NCI-H146 (cell line): ENCODE measurements around the gene ZNF554.
"Not testable (repeated sequence)": the region's sequence is repeated elsewhere in the genome, so short reads cannot be mapped to it uniquely, and the experiment has no call there.

ENCODE experiments used
- DNase-seq: peaks from one replicate; lab custom pipeline; 2025; lab: John Stamatoyannopoulos, UW

The ZNF554 gene

DNA sequence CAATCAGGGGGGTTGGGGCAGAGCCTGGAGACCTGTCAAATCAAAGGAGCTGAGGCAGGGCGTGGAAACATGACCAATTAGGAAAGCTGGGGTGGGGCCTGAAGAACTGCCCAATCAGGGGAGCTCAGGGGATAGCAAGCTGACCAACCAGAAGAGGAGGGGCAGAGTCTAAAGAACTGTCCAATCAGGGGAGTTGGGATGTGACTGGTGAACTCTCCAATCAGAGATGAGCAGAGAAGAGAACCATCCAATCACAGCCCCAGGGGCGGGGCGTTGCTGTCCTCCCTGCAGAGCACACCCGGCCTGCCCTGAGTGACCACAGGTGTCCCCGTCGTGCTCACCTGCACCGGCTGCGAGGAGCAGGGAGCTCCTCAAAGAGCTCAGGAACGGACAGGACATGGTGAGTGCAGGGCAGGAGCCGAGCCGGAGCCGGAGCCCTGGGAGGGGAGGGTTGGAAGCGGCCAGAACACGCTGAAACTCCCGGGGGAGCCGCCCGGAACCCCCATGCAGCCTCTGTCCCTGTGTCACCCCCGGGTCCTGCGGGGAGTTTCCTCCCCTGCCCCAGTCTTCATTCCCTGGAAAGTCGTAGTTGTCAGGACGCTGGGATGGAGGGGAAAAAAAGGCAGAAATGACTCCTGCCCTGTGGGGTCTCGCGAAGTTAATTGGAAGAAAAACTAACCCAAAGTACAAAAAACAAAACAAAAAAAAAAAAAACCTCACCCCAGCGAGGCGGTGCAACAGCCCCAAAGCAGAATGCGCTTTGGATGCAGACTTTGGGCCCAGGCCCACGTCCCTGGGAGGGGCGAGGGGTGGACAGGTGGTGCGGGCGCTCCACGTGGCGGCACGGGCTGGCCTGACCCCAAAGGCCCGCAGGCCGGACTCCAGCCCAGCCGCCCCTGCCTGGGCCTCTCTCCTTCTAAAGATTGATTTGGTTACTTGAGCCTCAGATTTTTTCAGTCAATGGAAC is 47.6 kb downstream of the ZNF554 start, which contains the start of gene ZNF556:
TSS of gene ZNF556 (plus strand) at position 311 of the 967 bp plus-strand sequence. CDS start at position 398, 87 bp downstream.
- DNase-seq: peak; percentile 98

DNA sequence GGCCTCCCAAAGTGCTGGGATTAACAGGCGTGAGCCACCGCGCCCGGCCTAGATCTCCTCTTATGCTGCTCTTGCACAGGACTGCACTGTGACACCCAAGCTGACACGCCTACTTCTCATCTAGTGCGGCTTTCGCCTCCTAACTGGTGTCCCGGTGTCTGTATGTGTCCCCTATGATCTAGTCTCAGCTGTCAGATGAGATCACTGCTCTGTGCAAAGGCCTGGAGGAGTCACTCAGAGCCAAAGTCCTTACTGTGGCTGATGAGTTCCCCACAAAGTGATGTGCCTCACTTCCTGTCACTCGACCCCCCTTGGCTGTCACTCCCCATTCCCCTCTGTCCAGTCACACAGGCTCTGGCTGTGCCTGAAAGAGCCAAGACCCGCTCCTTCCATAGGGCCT is 50.0 kb downstream of the ZNF554 start:
- DNase-seq: no peak

- DNase-seq: not testable (repeated sequence)
These were observed 52.5 kb downstream of the ZNF554 start for GRCh38 chr19:2872175-2872574.

GRCh38 chr19:2877398-2878331 is 58.0 kb downstream of the ZNF554 start:
- DNase-seq: no peak

DNA sequence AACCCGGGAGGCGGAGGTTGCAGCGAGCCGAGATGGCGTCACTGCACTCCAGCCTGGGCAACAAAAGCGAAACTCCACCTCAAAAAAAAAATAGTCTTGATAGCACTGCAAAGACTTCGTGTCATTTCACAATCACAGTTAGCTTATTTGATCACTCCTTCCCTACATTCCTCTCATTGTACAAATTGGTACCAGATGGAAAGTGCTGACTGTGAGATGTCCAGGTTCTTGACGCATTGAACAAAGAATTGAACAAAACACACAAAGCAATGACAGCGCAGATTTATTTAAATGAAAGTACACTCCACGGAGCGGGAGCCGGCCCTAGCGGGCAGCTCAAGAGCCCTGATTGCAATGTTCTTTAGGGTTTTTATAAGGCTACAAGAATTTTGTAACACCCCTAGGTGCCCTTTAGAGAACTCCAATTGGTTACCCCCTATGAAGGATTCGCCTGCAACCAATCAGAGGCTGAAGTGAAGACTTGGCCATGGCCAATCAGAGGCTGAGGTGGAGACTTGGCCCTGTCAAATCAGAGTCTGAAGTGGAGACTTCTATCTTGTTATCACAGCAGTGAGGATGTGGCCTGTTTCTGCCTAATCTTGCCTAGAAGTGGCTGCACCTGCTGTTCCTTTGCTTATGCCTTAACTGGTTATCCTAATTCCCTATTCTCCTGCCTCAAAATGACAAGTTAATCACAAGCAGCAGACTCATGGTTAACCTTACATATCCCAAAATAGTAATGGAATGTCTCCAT is 64.2 kb downstream of the ZNF554 start:
- no peak for DNase-seq

- DNase-seq: no peak
These were observed 66.1 kb downstream of the ZNF554 start for GRCh38 chr19:2885736-2886135.
